Keratinocyte (primary cell): Measurements from ENCODE around the gene ELMO3. TPM values are rescaled to one million over a fixed set of nuclear protein-coding genes. Genes with fewer than 3 reads are reported as not detected.

ENCODE experiments used
- DNase-seq: peaks from one replicate; pipeline ENCODE4 v3.0.0-alpha.2; 2011; ENCODE audit warnings: low read depth, missing footprints, low spot score
- FAIRE-seq: peaks from 2 replicates; lab custom pipeline; 2011; peaks lifted over from hg19 to GRCh38; lab: Jason Lieb, UNC
- H2AFZ ChIP-seq: 2 replicates; pipeline ENCODE4 v1.6.0; 2012; ENCODE audit warnings: low read length, control low read depth, inconsistent platforms; ENCODE audit not compliant: control insufficient read depth
- H3K27ac ChIP-seq: 2 replicates; pipeline ENCODE4 v1.5.1; 2011; ENCODE audit warnings: low read length; ENCODE audit not compliant: control insufficient read depth, insufficient read depth
- H3K27me3 ChIP-seq: 3 replicates; pipeline ENCODE4 v1.6.0; 2011; ENCODE audit warnings: low read length; ENCODE audit not compliant: control insufficient read depth, insufficient read depth; ENCODE audit errors: extremely low read depth
- H3K36me3 ChIP-seq, 2 experiments: 2 replicates in 1 of 2; 3 replicates in 1 of 2; pipeline ENCODE4 v1.5.1; 2011; ENCODE audit warnings: low read length in 2 of 2, mild to moderate bottlenecking in 1 of 2; ENCODE audit not compliant: control insufficient read depth in 2 of 2, insufficient read depth in 2 of 2; ENCODE audit errors: extremely low read depth in 1 of 2
- H3K4me1 ChIP-seq: 3 replicates; pipeline ENCODE4 v1.5.1; 2011; ENCODE audit warnings: low read length; ENCODE audit not compliant: control insufficient read depth, insufficient read depth; ENCODE audit errors: extremely low read depth
- H3K4me2 ChIP-seq: 3 replicates; pipeline ENCODE4 v1.6.0; 2011; ENCODE audit warnings: low read depth, low read length; ENCODE audit not compliant: control insufficient read depth, insufficient read depth; ENCODE audit errors: extremely low read depth
- H3K4me3 ChIP-seq, 3 experiments: fragments of 200-600 bp in 1 of 3; sonication (generic) in 1 of 3; 2 replicates in 2 of 3; 3 replicates in 1 of 3; pipeline ENCODE4 v1.5.1; 2011 to 2016; ENCODE audit warnings: low read length in 3 of 3, mild to moderate bottlenecking in 3 of 3, control low read depth in 2 of 3, inconsistent platforms in 1 of 3, low read depth in 1 of 3, mixed read lengths in 1 of 3, mixed run types in 1 of 3, moderate library complexity in 1 of 3; ENCODE audit not compliant: control insufficient read depth in 2 of 3, insufficient read depth in 2 of 3; ENCODE audit errors: extremely low read depth in 1 of 3
- H3K79me2 ChIP-seq: 2 replicates; pipeline ENCODE4 v1.6.0; 2012; ENCODE audit warnings: low read length; ENCODE audit not compliant: control insufficient read depth, insufficient read depth
- H3K9ac ChIP-seq: 3 replicates; pipeline ENCODE4 v1.6.0; 2011; ENCODE audit warnings: low read length; ENCODE audit not compliant: control insufficient read depth, insufficient read depth; ENCODE audit errors: extremely low read depth
- H3K9me1 ChIP-seq: 3 replicates; pipeline ENCODE4 v1.6.0; 2011; ENCODE audit warnings: low read length; ENCODE audit not compliant: control insufficient read depth, insufficient read depth; ENCODE audit errors: extremely low read depth
- H3K9me3 ChIP-seq: 2 replicates; pipeline ENCODE4 v1.5.1; 2012; ENCODE audit warnings: low read depth, low read length; ENCODE audit not compliant: control insufficient read depth
- H4K20me1 ChIP-seq: 3 replicates; pipeline ENCODE4 v1.6.0; 2011; ENCODE audit warnings: low read length; ENCODE audit not compliant: control insufficient read depth, insufficient read depth; ENCODE audit errors: extremely low read depth
- CTCF ChIP-seq, 3 experiments: IDR thresholded peaks in 1 of 3; conservative IDR thresholded peaks in 1 of 3; optimal IDR thresholded peaks in 1 of 3; 2 replicates in 2 of 3; 3 replicates in 1 of 3; pipeline versions ENCODE3 to v1.5.1; 2011; ENCODE audit warnings: low read length in 3 of 3, mild to moderate bottlenecking in 3 of 3, moderate library complexity in 2 of 3, control low read depth in 1 of 3, inconsistent platforms in 1 of 3; ENCODE audit not compliant: insufficient read depth in 2 of 3; ENCODE audit errors: extremely low read depth in 1 of 3
- EZH2 ChIP-seq: IDR thresholded peaks from one replicate; pipeline ENCODE4 v1.6.1; 2012; ENCODE audit warnings: inconsistent platforms, mild to moderate bottlenecking, low read length, moderate library complexity
- dilution Hi-C: fragments of 300-500 bp; cut with MboI; formaldehyde crosslinking; loops from one replicate; pipeline ENCODE4 v1.7.0; 2020; ENCODE audit warnings: low sequenced_read_pairs; ENCODE audit not compliant: extremely low pct_ligation_motif_present
- polyA plus RNA-seq, 5 experiments: library from polyadenylated mRNA; depleted of rRNA in 3 of 5; stranded (reverse) in 3 of 5; stranded (forward) in 1 of 5; unstranded in 1 of 5; fragments of >200 nt; gene quantifications; 1 replicate in 1 of 5; 2 replicates in 3 of 5; 3 replicates in 1 of 5; pipeline versions ENCODE4 v1.2.1 to v1.2.3, GENCODE V29; 2011 to 2012; ENCODE audit warnings: missing spikeins in 2 of 5, low read depth in 1 of 5, low replicate concordance in 1 of 5

Gene ELMO3
- polyA plus RNA-seq, 1 donor (not counting 4 experiments of a cell fraction or from before 2014, with no cell fraction given), result 21.0 TPM

GRCh38 chr16:67191995-67192681 lies 6.8 kb upstream of the ELMO3 start, which contains the start of gene E2F4:
Gene E2F4, plus strand, starts transcription at chr16:67192155. Its CDS starts 73 bp downstream, at chr16:67192228.
- DNase-seq (no peak), FAIRE-seq (peak; percentile 29)
- dilution Hi-C loops, result no loop called here
- peaks cover 2% of the 10 kb centered on the region for H3K9me1 ChIP-seq
- peak within 1 kb of the TSS; percentile 65 for H2AFZ ChIP-seq
- H3K79me2 ChIP-seq, result peaks cover 44% of the 10 kb centered on the region
- H3K27me3 ChIP-seq, result no peaks in the 10 kb centered on the region
- peak within 1 kb of the TSS; percentile 89 for H3K9ac ChIP-seq
- H3K4me1 ChIP-seq, result peaks cover 15% of the 10 kb centered on the region
- H3K4me2 ChIP-seq, result peak within 1 kb of the TSS; percentile 82
- TF ChIP-seq EZH2 (peak; percentile 55), CTCF (optimal IDR thresholded peaks at IDR 0.05 in 1 of 3, IDR thresholded peaks at IDR 0.05 in 1 of 3, conservative IDR thresholded peaks at IDR 0.05 in 1 of 3; ENCODE audit: extremely low read depth in 1 of 3, insufficient read depth in 2 of 3, low read length in 3 of 3) (no peak)
- peak within 1 kb of the TSS; percentile 69 for H3K27ac ChIP-seq
- H3K4me3 ChIP-seq, result peak within 1 kb of the TSS; percentile 81 to 95 (median 85)
- H3K9me3 ChIP-seq, result no peaks in the 10 kb centered on the region
- peaks cover 27 to 37% of the 10 kb centered on the region in 2 experiments for H3K36me3 ChIP-seq
- H4K20me1 ChIP-seq, result peaks cover 4% of the 10 kb centered on the region

GRCh38 chr16:67192781-67193361 lies 6.1 kb upstream of the ELMO3 start:
- Histone ChIP-seq H3K79me2 (peaks cover 44% of the 10 kb centered on the region), H3K4me1 (peaks cover 17% of the 10 kb centered on the region), H3K9ac (peak overlapping the region; percentile 89), H3K36me3 (peaks cover 27 to 44% of the 10 kb centered on the region in 2 experiments), H3K4me2 (peak overlapping the region; percentile 82), H3K9me3 (no peaks in the 10 kb centered on the region), H3K27me3 (no peaks in the 10 kb centered on the region), H3K27ac (peak overlapping the region; percentile 69), H4K20me1 (peaks cover 4% of the 10 kb centered on the region), H2AFZ (no peak overlapping the region), H3K4me3 (peak overlapping the region; percentile 81 to 95 (median 85)), H3K9me1 (peaks cover 2% of the 10 kb centered on the region)
- FAIRE-seq, result no peak
- TF ChIP-seq CTCF (optimal IDR thresholded peaks at IDR 0.05 in 1 of 3, IDR thresholded peaks at IDR 0.05 in 1 of 3, conservative IDR thresholded peaks at IDR 0.05 in 1 of 3; ENCODE audit: extremely low read depth in 1 of 3, insufficient read depth in 2 of 3, low read length in 3 of 3) (no peak), EZH2 (no peak)
- no peak for DNase-seq
- dilution Hi-C loops, result no loop called here
